DMS 273 (cell line): ENCODE measurements around the gene ZBTB14.

Experiments used
- DNase-seq: peaks from one replicate; lab custom pipeline; 2025; ENCODE audit not compliant: unreplicated experiment; lab: John Stamatoyannopoulos, UW

ZBTB14 gene, protein sequence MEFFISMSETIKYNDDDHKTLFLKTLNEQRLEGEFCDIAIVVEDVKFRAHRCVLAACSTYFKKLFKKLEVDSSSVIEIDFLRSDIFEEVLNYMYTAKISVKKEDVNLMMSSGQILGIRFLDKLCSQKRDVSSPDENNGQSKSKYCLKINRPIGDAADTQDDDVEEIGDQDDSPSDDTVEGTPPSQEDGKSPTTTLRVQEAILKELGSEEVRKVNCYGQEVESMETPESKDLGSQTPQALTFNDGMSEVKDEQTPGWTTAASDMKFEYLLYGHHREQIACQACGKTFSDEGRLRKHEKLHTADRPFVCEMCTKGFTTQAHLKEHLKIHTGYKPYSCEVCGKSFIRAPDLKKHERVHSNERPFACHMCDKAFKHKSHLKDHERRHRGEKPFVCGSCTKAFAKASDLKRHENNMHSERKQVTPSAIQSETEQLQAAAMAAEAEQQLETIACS

DNA sequence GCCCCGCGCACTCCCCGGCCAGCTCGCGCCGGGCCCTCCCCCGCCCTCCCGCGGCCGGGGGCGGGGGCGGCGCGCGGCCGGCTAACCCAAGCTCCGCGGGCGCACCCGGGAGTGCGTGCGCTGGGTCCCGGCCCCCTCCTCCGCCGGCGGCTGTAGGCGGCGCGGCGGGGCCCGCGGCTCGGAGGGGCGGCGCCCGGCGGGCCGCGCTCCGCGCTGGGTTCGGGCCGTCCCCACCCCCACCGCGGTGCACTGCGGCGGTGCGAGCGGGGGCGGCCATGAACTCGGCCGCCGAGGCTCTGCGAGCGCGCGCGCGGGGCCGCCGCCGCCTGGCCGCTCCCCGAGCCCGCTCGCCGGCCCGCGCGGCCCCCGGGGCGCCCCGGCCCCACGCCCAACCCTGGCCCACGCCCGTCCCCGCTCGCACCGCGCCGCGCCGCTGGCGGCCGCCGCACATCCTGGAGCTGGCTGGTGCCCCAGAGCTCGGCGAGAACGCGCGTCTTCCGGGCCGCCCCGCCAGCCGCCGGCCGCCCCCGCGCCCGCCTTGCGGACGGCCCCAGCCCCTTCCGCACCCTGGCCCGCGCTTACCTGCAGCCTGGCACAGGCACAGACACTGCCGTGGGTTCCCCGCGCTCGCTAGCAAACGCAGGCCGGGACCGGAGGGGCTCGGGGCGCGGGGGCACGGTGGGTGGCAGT, at the start of gene ZBTB14:
TSS of gene ZBTB14 (minus strand) at position 496 of the 690 bp plus-strand sequence. CDS start 2,480 bp downstream, outside the sequence.
- DNase-seq: peak; percentile 91

DNA sequence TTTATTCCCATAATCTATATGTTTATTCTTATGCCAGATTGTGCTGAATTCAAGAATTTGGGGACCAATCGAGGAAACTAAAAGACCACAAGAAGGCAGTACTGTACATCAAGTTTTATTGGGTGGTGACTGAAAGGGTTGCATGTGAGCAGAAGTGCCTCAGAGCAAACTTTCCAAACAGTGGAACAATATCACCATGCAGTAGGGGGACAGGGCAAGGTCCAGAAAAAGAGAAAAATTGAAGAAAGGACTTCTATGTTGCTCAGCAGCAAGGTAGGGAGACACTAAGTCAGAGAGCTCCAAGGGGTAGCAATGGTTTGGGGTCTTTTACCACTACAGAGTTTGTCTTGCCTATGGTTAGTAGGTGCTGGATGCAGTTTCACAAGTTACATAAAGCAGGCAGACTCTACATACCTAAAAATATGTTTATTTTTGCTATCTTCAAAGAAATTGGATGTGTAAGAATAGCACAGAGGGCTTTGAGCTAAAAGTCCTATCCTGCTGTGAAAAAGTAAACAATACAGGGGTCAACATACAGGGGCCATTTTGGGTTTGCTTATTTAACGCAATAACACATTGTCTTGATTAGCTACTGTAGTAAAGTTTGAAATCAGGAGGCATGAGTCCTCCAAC, 43.8 kb upstream of the ZBTB14 start:
- DNase-seq: no peak

DNA sequence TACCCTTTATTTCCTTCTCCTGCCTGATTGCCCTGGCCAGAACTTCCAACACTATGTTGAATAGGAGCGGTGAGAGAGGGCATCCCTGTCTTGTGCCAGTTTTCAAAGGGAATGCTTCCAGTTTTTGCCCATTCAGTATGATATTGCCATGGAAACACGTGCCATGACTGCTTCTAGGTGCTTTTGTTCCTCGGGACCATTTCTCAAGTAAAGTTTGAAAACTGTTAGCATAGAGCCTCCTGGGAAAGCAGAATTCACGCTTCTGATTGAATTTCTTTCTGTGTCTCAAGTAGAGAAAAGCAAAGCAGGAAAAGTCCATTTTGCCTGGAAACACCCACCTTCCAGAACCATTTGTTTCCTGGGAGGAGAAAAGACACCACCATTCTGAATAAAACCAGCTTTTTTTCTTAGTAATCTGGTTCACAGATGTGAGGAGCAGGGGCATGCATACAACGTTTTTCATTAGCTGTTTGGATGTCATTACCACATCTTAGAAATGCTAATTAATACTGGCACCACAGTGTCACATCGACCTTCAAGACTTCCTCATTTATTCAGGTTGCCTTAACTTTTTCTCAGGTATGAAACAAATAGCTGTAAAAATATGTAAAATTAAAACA, 39.0 kb upstream of the ZBTB14 start:
- no peak for DNase-seq

DNA sequence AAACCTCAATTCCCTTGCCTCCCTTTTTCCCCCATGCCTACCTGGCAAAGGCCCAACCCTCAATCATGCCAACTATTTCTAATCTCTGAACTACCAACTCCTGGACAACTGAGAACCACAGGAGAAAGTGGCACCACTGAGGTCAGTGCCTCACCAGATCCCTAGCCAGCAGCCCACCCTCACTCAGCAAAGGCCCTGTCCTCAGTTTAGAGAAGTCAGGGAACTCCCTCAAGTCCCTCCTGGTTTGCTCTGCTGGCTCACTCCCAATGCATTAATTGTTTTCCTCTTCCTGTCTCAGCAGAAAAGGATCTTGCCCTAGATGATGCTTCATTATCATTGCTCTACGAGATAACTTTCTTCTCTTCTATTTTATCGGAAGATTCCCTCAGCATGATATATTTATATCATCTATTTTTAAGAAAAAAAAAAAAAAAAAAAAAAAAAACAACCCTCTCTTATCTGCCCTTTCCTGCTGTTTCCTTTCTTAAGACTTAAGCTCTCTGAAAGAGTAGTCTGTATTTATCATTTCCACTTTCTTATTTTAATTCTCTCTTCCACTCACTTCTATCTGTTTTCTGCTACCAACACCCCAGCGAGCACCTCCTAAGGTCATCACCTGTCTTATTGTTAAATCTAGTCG, 22.7 kb upstream of the ZBTB14 start:
- DNase-seq: peak; percentile 33

DNA sequence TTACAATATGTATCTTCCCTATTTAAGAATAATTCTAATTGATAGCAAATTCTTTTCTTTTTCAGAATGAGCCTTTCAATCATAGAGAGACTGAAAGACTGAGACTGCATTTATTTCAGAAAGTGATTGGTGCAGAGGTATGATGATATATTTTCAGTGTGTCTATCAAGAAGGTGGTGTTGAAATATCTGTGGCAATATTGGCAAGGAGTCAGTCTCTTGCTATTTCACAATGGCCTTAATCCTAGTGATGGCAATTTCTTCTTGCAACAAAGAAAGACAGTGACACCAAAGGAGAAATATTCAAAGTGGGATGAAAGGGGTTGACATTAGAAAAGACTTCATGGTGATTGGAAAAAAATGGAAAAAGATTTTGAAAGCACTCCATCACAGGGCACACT, 21.7 kb upstream of the ZBTB14 start:
- DNase-seq: no peak

DNA sequence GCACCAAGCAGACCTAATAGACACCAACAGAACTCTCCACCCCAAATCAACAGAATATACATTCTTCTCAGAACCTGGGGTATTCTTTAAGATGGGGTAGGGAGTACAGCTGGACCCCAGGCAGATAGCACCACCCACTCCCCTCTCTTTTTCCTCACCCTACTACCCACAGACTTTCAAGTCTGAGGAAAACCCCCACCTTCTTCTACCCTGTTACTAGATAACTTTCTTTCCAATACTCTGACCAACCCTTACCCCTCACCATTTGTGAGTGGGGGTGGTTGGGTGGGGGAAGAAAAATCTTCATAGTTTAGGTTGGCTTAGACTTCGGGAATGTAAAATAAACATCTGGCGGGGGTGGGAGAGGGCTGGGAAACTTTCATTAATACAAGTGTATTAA, 20.3 kb upstream of the ZBTB14 start:
- DNase-seq: no peak

DNA sequence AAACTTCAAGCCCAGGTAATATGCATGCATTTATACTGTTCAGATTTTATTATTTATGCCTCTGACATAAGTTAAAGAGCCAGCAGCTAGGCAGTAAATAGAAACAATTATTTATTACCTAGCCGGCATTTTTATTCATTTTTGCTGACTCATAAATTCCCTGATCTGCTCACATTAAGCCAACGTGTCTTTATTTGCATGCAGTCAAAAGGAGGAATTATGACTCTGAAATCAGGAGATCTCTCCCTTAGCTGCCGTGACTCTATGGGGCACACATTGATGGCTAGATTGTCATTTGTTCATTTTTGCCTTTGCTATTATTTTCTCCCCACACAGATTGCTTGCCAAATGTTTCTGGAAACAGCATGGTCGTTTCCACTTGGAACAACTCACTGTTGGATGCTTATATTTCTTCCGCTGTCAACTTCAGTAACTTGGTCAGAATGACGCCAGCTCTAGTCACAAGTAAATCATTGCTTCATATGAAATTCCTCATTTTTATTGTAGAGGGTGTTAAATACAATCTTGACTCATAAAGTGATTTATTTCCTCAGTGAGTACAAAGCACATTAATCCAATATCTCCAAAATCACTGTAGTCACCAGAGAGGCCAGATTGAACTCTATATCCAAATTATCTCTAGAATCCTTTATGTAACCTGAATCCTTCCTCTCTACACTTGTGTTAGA, 15.9 kb upstream of the ZBTB14 start:
- no peak for DNase-seq

DNA sequence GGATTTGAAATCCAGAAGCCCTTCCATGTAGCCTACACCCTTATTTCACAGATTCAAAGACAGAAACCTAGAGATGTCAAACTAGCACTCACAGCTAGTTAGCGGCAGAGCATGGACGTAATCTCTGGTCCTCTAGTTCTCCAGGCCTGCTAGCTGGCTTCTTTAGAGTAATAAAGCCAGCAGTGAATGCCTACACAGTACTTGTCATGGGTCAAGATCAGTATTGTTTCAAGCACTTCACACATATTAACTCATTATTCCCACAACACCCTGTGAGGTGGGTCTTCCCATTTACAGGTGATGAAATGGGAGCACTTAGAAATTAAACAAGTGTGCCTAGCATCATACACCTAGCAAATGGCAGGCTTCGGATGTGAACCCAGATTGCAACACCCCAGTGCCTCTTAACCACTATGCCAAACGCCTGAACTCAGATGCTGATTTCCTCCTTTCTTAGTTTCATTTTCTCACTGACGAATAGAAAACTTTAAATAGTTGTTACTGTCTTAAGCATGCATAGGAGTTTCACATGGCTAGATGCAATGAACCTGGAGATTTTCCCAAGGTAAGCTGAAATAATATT, 14.5 kb upstream of the ZBTB14 start:
- DNase-seq: no peak

DNA sequence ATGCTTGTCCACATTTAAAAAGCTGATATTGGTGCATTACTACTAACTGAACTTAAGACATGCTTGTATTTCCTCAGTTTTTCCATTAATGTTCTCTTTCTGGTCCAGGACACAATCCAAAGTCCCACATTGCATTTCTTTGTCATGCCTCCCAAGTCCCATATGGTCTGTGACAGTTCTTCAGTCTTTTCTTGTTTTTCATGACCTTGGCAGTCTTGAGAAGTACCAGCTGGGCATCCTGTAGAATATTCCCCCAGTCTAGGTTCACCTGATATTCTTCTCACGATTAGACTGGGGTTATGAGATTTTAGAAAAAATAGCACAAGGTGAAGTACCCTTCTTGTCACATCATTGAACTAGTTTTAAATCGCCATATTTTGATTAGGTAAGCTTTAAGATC, 10.3 kb upstream of the ZBTB14 start:
- no peak for DNase-seq

DNA sequence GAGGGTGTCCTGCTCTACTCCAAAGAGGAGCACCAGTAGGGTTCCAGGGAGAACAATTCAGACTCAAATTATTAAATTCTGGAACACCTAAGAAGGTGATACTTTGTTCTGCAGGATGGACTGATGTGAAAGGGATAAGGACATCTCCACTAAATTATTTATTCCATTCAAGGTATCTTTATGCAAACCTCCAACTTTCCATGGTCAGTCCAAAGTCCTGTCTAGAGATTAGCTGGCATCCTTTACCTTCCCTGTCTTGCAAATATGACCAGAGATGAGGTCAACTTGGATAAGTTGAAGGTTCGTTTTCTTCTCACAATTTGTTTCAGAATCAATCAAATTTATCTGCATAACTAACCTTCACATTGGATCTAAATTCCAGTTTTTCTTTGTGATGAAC, 8.7 kb upstream of the ZBTB14 start:
- DNase-seq: no peak

DNA sequence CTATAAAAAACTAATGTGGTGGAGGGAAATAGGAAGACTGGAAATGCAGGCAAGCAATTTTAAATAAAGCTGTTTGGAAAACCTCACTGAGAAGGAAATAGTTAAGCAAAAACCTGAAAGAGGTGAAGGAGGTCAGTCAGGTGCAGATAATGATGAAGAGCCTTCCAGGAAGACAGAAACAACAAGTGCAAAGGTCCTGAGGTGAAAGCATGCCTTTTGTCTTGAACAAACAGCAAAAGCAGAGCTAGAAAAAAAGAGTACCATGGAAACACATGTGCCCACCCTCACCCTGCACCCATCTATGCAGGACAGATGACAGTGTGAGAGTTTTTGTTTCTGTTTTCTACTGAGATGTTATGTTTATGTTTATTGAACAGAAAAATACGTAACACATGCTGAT, 8.1 kb upstream of the ZBTB14 start:
- no peak for DNase-seq

DNA sequence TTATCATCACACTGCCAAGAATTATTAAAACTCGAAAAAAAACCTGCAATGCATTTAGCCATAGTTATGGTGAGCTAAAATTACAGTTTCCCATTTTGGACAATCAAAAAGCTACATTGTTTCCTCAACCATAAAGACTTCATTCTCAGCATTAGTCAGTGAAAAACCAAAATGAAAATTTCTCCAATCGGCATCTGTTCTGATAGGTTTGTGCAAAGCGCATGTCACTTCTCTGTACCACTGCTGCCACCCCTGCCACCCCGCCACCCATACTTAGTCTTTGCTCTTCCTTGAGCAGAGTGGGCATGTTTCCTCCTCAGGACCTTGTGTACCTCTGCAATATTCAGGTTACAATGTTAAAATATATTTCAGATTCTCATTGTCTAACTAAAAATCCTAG, 7.1 kb upstream of the ZBTB14 start:
- DNase-seq: no peak

DNA sequence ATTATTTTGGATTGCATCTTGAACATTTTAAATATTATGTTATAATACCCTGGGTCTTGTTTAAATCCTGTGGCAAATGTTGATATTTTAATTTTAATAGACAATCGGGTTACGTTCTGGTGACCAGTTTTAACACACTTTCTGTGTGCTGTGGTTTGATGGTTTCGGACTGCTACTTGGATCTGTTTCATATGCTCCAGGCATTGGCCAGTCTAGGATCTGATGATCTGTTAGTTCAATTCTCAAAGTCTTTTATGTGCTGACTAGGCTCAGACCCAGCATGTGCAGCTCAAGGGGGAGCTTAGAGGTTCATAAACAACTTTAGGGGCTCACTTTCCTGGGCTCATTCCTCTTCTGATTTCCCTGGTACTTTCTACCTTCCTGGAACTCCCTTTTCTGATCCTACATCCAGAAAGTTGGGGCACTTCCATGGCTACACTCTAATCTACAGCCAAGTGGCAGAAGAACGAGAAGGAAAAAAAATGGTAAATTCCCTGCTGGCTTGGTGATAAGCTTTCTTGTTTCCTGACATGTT, 5.0 kb upstream of the ZBTB14 start:
- no peak for DNase-seq

DNA sequence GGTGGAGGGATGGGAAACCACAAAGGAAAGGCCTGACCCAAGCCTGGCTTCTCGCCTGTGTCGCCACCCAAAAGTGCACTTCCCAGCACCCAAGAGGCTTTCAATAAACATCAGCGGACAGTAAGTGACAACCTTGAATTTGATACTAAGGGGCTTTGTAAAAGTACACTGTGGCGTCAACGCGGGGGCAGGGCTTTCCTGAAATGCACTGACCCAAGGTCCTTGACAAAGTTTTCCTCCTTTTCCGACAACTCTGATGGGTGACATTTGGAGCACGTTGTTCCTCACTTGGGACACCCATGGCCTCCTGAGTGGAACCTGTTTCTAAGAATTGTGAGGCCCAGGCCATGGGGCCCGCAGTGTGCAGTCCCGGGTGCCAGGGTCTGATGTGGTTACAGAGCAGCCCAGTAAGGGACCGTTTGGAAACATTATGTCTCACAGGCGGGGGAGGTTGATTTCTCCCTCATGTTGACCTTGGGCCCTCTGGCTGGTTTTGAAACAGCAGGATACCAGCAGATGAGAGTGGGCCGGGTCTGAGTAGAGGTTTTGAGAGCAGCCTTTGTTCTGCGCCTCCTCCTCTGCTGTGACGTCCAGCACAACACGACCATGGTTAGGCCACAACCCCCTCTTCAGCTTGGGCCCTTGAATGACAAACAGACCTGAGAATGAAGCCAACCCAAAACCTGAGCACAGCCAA, 2.8 kb upstream of the ZBTB14 start:
- DNase-seq: no peak

DNA sequence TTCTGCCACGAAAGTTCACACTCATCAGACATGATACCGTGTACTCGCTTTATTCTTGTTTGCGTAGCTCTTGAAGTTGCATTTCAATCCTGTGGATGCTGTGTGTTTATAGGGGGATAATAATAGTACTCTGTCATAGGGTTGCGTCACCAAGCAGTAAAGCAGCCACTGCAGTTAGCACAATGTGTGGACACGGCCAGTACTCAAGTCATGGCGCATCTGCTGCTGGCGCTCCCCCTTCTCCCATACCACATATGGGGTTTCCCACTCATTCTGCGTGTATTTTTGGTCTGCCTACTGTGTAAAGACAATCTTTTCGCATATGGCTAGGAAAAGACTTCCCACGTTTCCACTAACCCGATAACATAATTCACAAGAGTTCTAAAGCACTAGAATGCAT, 2.1 kb upstream of the ZBTB14 start:
- no peak for DNase-seq

DNA sequence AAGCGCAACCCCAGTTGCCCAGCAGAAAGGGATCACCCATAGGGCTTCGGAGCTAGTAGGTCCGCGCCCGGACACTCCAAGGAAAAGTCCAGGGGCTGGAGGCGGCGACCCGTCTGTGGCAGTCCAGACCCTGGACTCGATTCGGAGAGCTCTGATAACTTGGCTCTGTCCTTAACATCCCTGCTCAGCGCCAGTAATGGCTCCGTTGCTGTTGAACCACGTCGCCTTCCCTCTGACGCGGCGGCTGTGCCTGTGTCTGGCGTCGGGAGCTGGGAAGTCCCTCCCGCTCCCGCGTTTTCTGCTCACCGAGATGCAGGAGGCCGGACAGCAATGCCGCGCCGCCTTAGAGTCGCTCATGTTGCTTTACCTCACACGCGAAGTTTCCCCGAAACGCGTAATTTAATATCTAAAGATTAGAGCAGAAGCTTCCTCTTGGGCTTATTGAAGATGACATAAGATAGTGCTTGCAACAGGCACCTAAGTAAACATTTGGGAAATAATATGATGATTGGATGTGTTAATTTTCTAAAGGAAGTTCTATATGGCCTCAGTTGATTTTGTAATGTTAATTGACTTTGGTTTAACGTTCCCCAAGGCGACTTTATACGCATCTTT, 1.3 kb upstream of the ZBTB14 start:
- DNase-seq: peak; percentile 94

DNA sequence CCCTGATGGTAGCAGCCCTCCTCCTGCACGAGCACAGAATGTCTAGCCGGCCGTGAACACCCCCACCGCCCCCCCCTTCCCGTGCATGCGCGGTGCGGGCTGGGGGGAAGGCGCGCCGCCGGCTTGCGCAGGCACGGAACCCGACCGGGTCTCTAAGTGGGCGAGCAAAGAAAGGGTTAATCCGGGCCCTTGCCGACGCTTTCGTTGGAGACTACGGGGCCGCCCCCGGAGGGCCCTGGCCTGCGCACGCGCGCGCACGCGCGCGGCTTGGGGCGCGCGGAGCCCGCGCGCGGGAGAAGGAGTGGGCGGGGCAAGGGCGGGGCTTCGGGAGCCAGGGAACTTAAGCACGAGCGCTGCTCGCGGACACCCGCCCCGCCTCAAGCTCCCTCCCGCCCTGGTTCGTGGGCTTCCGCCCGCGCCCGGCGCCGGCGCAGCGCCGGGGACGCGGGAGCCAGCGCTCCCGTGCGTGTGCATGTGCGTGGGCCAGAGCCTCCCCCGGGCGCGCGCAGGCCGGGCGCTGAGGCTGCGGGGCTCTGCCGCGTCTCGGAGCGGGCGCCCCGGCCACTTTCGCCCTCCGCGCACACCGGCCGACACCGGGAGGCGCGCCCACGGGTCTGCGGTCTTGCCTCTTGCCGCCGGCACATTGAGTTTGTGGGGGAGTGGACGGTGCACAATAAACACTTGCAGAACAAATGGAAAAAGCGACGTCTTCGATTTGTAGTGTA, 617 bp upstream of the ZBTB14 start:
- DNase-seq: peak; percentile 99
